ENCODE results near the gene ZNF586.
"Not testable (repeated sequence)": the region's sequence is repeated elsewhere in the genome, so short reads cannot be mapped to it uniquely, and the experiment has no call there.

The ZNF586 gene

GRCh38 chr19:57796580-57796979, 27.1 kb downstream of the ZNF586 start:
- not testable (repeated sequence) for DNase-seq (ENCODE audit: low spot score)

GRCh38 chr19:57800696-57801095, 31.2 kb downstream of the ZNF586 start:
- DNase-seq (ENCODE audit: low spot score), result no peak

- no peak for DNase-seq (ENCODE audit: low spot score)
Measured at GRCh38 chr19:57802269-57802668, 32.8 kb downstream of the ZNF586 start.

DNA sequence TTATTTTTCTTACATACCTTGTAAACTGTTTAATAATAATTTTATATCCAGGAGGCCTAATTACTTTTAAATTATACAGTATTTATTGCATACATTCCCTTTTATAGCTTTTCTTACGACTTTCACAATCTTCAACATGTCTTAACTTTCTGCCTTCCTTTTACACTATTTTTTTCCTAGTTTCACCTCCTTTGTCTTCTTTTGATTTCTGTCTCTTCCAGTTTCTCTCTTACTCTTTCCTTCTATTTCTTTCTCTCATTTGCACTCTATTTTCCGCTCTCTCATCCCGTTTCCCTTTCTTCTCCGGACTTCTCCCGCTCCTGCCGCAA, 33.8 kb downstream of the ZNF586 start:
- no peak for DNase-seq (ENCODE audit: low spot score)

DNA sequence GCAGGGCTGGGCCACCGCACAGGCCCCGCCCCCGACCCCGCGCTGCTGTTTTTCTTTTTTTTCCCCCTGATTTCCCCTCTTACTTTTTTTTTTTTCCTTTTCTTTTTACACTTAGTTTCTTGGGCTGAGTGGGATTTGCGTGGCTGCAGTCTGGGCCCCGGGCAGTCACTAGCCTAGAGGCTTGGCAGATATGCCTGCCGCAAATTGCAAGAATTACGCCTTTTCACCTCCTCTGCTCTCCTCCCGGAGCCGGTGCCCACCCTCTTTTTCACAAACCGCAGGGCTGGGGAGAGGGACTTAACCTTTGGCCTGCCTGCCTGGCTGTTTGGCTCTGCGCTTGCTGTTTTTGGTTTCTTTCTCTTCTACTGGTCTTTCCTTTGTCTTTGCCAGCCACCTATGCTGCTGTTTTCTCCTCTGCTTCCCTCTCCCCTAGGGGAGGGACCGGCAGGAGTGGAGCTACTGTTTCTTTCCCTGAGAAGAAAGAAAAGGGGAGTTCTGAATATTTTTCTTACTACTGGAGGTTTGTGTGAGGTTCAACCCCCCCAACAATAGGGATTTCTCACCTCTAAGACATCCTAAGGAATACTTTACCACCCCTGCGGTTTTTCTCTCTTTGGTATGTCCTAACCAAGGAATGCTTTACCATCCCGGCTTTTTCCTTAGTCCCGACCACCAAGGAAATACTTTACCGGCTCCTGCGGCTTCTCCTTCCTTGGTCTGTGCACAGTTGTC, 34.3 kb downstream of the ZNF586 start:
- DNase-seq (ENCODE audit: low spot score), result no peak

GRCh38 chr19:57807541-57807940, 38.1 kb downstream of the ZNF586 start:
- DNase-seq (ENCODE audit: low spot score), result no peak

- DNase-seq (ENCODE audit: low spot score), result not testable (repeated sequence)
Measured at GRCh38 chr19:57810410-57811295, 41.2 kb downstream of the ZNF586 start.

- peak; percentile 18 for DNase-seq (ENCODE audit: low spot score)
Measured at GRCh38 chr19:57812226-57812625, 42.8 kb downstream of the ZNF586 start.

DNA sequence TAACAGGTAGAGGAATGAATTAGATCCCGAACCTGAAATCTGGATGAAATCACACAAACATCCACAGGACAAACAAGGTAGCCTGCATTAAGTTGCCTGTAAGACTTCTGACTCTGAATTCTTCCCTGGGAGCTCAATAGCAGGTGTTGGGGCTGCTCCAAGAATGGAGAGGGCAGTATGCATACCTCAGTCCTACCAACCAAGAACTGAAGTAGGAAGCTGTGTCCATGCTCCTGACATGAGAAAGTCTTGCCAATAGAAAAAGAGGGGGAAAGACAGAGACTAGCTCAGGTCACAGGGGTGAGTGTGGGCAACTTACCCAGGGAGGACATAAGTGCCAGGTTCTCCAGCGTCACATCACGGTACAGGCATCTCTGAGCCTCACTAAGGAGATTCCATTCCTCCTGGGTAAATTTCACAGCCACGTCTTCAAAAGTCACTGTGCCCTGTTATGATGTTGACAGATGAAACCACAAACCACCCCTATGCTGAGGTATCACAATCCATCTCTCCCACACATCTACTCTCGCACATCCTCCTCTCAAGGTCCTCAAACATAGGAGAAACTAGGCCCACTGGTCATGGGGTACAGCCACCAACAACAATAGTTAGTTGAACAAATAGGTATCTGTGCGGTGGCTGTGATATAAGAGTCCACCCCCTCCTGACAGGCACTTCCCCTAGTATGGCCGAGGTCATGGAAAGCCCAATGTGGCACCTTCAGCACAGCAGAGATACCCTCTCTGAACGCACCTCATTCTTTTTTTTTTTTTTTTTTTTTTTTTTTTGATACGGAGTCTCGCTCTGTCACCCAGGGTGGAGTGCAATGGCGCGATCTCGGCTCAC, 43.7 kb downstream of the ZNF586 start:
- DNase-seq (ENCODE audit: low spot score), result not testable (repeated sequence)

- no peak for DNase-seq (ENCODE audit: low spot score)
Measured at GRCh38 chr19:57813919-57814504, 44.5 kb downstream of the ZNF586 start.

GRCh38 chr19:57814505-57815246, 45.2 kb downstream of the ZNF586 start, which contains the start of gene ZNF552:
Gene ZNF552, minus strand, starts transcription at chr19:57814913. Its CDS starts 170 bp downstream, at chr19:57814743.
- peak; percentile 83 for DNase-seq (ENCODE audit: low spot score)

DNA sequence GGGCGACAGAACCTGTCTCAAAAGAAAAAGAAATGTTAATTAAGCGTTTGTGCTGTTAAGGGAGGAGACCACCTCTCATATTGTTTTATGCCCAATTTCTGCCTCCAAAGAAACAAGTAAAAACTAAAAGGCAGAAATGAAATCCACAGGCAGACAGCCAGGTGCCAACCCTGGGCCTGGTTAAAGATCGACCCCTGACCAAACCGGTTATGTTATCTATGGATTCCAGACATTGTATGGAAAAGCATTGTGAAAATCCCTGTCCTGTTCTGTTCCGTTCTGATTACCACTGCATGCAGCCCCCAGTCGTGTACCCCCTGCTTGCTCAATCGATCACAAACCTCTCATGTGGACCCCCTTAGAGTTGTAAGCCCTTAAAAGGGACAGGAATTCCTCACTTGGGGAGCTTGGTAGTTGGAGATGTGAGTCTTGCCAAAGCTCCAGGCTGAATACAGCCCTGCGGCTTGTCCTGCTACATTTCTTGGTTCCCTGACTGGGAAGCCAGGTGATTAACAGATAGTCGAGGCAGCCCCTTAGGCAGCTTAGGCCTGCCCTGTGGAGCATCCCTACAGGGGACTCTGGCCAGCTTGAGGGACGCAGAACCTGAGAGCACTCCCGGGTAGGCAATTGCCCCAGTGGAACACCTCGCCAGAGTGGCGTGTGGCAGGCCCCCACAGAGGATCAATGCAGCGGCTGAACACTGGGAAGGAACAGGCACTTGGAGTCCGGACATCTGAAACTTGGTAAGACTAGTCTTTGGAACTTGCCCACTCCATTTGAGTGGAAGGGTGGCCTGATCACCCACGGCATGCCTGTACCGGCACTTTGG, 46.0 kb downstream of the ZNF586 start:
- DNase-seq (ENCODE audit: low spot score), result no peak

GRCh38 chr19:57816652-57817051, 47.2 kb downstream of the ZNF586 start:
- no peak for DNase-seq (ENCODE audit: low spot score)

- DNase-seq (ENCODE audit: low spot score), result no peak
Measured at GRCh38 chr19:57817976-57818375, 48.5 kb downstream of the ZNF586 start.

DNA sequence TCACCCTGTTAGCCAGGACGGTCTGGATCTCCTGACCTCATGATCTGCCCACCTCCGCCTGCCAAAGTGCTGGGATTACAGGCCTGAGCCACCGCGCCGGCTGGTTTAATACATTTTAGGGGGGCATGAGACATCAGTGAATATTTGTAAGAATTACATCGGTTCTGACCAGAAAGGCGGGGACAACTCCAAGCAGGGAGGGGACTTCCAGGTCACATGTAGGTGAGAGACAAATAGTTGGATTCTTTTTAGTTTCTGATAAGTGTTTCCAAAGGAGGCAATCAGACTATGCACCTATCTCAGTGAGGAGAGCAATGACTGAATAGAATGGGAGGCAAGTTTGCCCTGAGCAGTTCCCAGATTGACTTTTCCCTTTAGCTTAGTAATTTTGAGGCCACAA, 48.9 kb downstream of the ZNF586 start:
- no peak for DNase-seq (ENCODE audit: low spot score)

- DNase-seq (ENCODE audit: low spot score), result peak; percentile 91
Measured at GRCh38 chr19:57819475-57820148, 50.1 kb downstream of the ZNF586 start.

- no peak for DNase-seq (ENCODE audit: low spot score)
Measured at GRCh38 chr19:57820599-57820998, 51.1 kb downstream of the ZNF586 start.

DNA sequence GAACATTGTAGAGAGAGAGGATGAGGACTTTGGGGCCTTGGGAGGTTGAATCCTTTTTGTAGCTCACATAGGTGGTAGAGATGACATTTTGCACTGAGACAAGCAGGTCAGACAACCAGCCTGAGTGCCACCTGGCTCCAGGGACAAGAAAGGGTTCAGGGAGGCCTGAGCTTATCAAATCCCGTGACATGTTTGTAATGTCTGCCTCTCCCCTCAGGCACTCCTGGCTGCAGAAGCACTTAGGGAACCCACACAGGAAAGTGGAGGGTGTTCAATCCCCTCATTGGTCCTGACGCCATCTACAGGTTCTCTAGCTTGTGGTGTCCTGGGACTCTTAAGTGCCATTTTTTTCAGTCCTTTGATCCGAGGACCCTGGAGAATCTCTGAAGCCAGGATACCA, 51.6 kb downstream of the ZNF586 start:
- not testable (repeated sequence) for DNase-seq (ENCODE audit: low spot score)

DNA sequence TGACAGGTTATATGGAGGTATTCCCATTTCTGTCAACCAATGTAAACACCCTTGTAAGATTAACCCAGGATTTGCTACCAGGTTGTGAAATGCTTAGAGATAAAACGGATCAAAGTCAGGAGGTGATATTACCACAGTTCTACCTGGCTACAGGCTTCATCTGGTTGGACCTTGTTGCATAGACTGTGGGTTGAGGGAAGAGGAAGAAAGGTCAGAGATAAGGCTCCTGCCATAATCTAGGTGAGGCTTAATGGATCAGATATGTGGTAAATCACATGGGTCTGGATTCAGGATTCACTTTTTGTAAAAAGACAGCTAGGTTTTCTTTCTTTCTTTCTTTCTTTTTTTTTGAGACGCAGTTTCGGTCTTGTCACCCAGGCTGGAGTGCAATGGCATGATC, 52.0 kb downstream of the ZNF586 start:
- not testable (repeated sequence) for DNase-seq (ENCODE audit: low spot score)

DNA sequence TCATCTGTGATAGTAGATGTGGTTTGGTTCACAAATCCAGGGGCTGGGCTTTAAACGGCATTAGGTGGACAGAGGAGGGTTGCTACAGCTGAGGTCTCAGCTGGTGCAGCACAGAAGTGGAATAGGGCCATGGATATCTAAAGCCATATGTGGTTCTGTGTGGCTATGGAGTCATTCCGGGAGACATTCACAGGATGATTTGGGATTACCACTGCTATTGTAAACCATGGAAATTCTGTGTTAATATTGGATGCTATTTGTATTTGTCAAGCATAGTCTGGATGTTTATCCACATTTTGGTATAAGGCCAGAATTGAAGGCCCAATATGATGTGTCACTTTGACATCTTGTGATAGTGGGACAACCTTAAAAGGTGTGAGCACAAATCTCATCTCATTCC, 53.7 kb downstream of the ZNF586 start:
- not testable (repeated sequence) for DNase-seq (ENCODE audit: low spot score)
